Neural cell (in vitro differentiated cells): ENCODE results near the gene MACROH2A2. TPM values are rescaled to one million over a fixed set of nuclear protein-coding genes. Genes with fewer than 3 reads are reported as not detected.

Source experiments
- H2AFZ ChIP-seq: fragments of 200-600, 300-800 bp; sonication (generic), shearing (Covaris generic); 2 replicates; pipeline ENCODE4 v1.6.0; 2014; ENCODE audit warnings: low read depth, mild to moderate bottlenecking, antibody characterized with exemption, low read length, moderate library complexity
- H3F3A ChIP-seq: fragments of 200-600 bp; shearing (Covaris generic); 2 replicates; pipeline ENCODE4 v1.6.1; 2016; ENCODE audit warnings: mild to moderate bottlenecking, moderate library complexity, mixed read lengths, antibody characterized with exemption, low read length; ENCODE audit not compliant: insufficient read depth, poor library complexity, severe bottlenecking
- H3K27ac ChIP-seq: fragments of 200-600, 300-800 bp; sonication (generic), shearing (Covaris generic); 2 replicates; pipeline ENCODE4 v1.5.1; 2014; ENCODE audit warnings: mild to moderate bottlenecking, low read length, moderate library complexity
- H3K27me3 ChIP-seq: fragments of 300-800, 200-600 bp; sonication (generic), shearing (Covaris generic); 2 replicates; pipeline ENCODE4 v1.6.0; 2014; ENCODE audit warnings: mild to moderate bottlenecking, low read depth, low read length, moderate library complexity; ENCODE audit not compliant: insufficient read depth
- H3K36me3 ChIP-seq: fragments of 300-800, 200-600 bp; sonication (generic), shearing (Covaris generic); 2 replicates; pipeline ENCODE4 v1.5.1; 2014; ENCODE audit warnings: mild to moderate bottlenecking, antibody characterized with exemption, low read length, moderate library complexity; ENCODE audit not compliant: insufficient read depth
- H3K4me2 ChIP-seq: fragments of 300-800, 200-600 bp; sonication (generic), shearing (Covaris generic); 2 replicates; pipeline ENCODE4 v1.6.0; 2014; ENCODE audit warnings: mild to moderate bottlenecking, low read length
- H3K4me3 ChIP-seq: fragments of 300-800, 200-600 bp; sonication (generic), shearing (Covaris generic); 2 replicates; pipeline ENCODE4 v1.5.1; 2014; ENCODE audit warnings: mild to moderate bottlenecking, low read length, moderate library complexity
- H3K79me2 ChIP-seq: fragments of 200-600 bp; shearing (Covaris generic); replicated peaks from 2 replicates; pipeline ENCODE4 v1.6.0; 2014; ENCODE audit warnings: mild to moderate bottlenecking, low read length, moderate library complexity; ENCODE audit not compliant: insufficient read depth
- H3K9ac ChIP-seq: fragments of 300-800, 200-600 bp; sonication (generic), shearing (Covaris generic); 2 replicates; pipeline ENCODE4 v1.6.1; 2016; ENCODE audit warnings: mild to moderate bottlenecking, low read length, mixed read lengths
- H3K9me2 ChIP-seq: fragments of 200-600 bp; shearing (Covaris generic); 2 replicates; pipeline ENCODE4 v1.6.1; 2016; ENCODE audit warnings: mild to moderate bottlenecking, low read length, mixed read lengths; ENCODE audit not compliant: insufficient read depth
- H3K9me3 ChIP-seq: fragments of 200-600, 300-800 bp; sonication (generic), shearing (Covaris generic); 2 replicates; pipeline ENCODE4 v1.6.1; 2016; ENCODE audit warnings: mild to moderate bottlenecking, mixed run types, low read length, moderate library complexity, mixed read lengths
- H4K20me1 ChIP-seq: fragments of 200-600 bp; shearing (Covaris generic); 2 replicates; pipeline ENCODE4 v1.6.1; 2016; ENCODE audit warnings: mild to moderate bottlenecking, mixed run types; ENCODE audit not compliant: insufficient read depth
- CTCF ChIP-seq: fragments of 450-650 bp; IDR thresholded peaks from 2 replicates; pipeline ENCODE4 v1.5.1; 2014; ENCODE audit warnings: antibody characterized with exemption, mild to moderate bottlenecking, moderate library complexity; ENCODE audit not compliant: poor library complexity, severe bottlenecking
- EP300 ChIP-seq: fragments of 450-650 bp; conservative IDR thresholded peaks from 2 replicates; pipeline ENCODE4 v1.6.1; 2014; ENCODE audit warnings: antibody characterized with exemption, mild to moderate bottlenecking, moderate library complexity; ENCODE audit not compliant: poor library complexity, severe bottlenecking
- EZH2 ChIP-seq: fragments of 200-600, 300-800 bp; shearing (Covaris generic), sonication (generic); IDR thresholded peaks from 2 replicates; pipeline ENCODE4 v1.6.1; 2014; ENCODE audit warnings: antibody characterized with exemption, low read length, borderline replicate concordance, mild to moderate bottlenecking; ENCODE audit not compliant: insufficient read depth, poor library complexity, severe bottlenecking
- MXI1 ChIP-seq: fragments of 450-650 bp; conservative IDR thresholded peaks from 2 replicates; pipeline ENCODE4 v1.6.1; 2014; ENCODE audit warnings: antibody characterized with exemption, mild to moderate bottlenecking; ENCODE audit not compliant: poor library complexity, severe bottlenecking
- POLR2AphosphoS5 ChIP-seq: IDR thresholded peaks from 2 replicates; pipeline ENCODE4 v1.6.1; 2012
- RAD21 ChIP-seq: fragments of 450-650 bp; conservative IDR thresholded peaks from 2 replicates; pipeline ENCODE4 v1.6.1; 2014; ENCODE audit warnings: antibody characterized with exemption, mild to moderate bottlenecking, moderate library complexity
- REST ChIP-seq: IDR thresholded peaks from 2 replicates; pipeline ENCODE4 v1.6.1; 2012; ENCODE audit warnings: borderline replicate concordance
- SMC3 ChIP-seq: fragments of 450-650 bp; conservative IDR thresholded peaks from 2 replicates; pipeline ENCODE4 v1.6.1; 2014; ENCODE audit warnings: antibody characterized with exemption, mild to moderate bottlenecking, moderate library complexity; ENCODE audit not compliant: poor library complexity
- TAF1 ChIP-seq: IDR thresholded peaks from 2 replicates; pipeline ENCODE4 v1.6.1; 2012; ENCODE audit warnings: low read depth
- polyA plus RNA-seq: library from polyadenylated mRNA; depleted of rRNA; stranded (reverse); fragments of >200 nt; gene quantifications from 2 replicates; pipeline ENCODE4 v1.2.3, GENCODE V29; 2014

MACROH2A2 gene
- polyA plus RNA-seq, 1 donor from 2014 or later: 173 TPM

GRCh38 chr10:70155255-70155838 is 102.7 kb downstream of the MACROH2A2 start:
- TF ChIP-seq POLR2AphosphoS5: no peak
- no peak for TF ChIP-seq EP300
- no peak for TF ChIP-seq RAD21
- no peak for TF ChIP-seq EZH2
- TF ChIP-seq SMC3: no peak
- TF ChIP-seq REST: no peak
- no peak for TF ChIP-seq MXI1
- TF ChIP-seq TAF1: no peak
- TF ChIP-seq CTCF: no peak
- Histone ChIP-seq H3K9me2 (no peaks in the 10 kb centered on the region), H3F3A (no peaks in the 10 kb centered on the region), H3K36me3 (no peaks in the 10 kb centered on the region), H3K27me3 (no peaks in the 10 kb centered on the region), H3K27ac (no peak overlapping the region), H3K79me2 (peaks cover 10% of the 10 kb centered on the region), H3K4me3 (no peak overlapping the region), H3K9ac (no peak overlapping the region), H2AFZ (no peak overlapping the region), H3K9me3 (no peaks in the 10 kb centered on the region), H4K20me1 (no peaks in the 10 kb centered on the region), H3K4me2 (no peak overlapping the region)

- no peaks in the 10 kb centered on the region for H4K20me1 ChIP-seq
Observed at GRCh38 chr10:70158113-70158512, 105.5 kb downstream of the MACROH2A2 start.

More at GRCh38 chr10:70158113-70158512, 105.5 kb downstream of the MACROH2A2 start:
- H3K4me2 ChIP-seq: no peak overlapping the region
- H3K9me2 ChIP-seq: no peaks in the 10 kb centered on the region
- no peaks in the 10 kb centered on the region for H3K36me3 ChIP-seq
- H2AFZ ChIP-seq: no peak overlapping the region
- H3K27me3 ChIP-seq: no peaks in the 10 kb centered on the region
- no peaks in the 10 kb centered on the region for H3K9me3 ChIP-seq
- peaks cover 32% of the 10 kb centered on the region for H3K79me2 ChIP-seq
- no peaks in the 10 kb centered on the region for H3F3A ChIP-seq
- no peak overlapping the region for H3K9ac ChIP-seq
- no peak for TF ChIP-seq RAD21
- no peak for TF ChIP-seq TAF1
- no peak for TF ChIP-seq REST
- TF ChIP-seq MXI1: no peak
- no peak for TF ChIP-seq CTCF
- no peak for TF ChIP-seq EZH2
- TF ChIP-seq POLR2AphosphoS5: no peak
- no peak overlapping the region for H3K27ac ChIP-seq
- no peak overlapping the region for H3K4me3 ChIP-seq
